HG02642 (cell line): ENCODE measurements around the gene PPP3R1.

Experiments used
- ATAC-seq: cut with Tn5 transposase; IDR thresholded peaks from one replicate; pipeline ENCODE4 v1.9.1; 2021; ENCODE audit warnings: mild to moderate bottlenecking; ENCODE audit not compliant: unreplicated experiment, poor library complexity

PPP3R1 gene

GRCh38 chr2:68236103-68236734 is 16.1 kb downstream of the PPP3R1 start:
- ATAC-seq = no peak

DNA sequence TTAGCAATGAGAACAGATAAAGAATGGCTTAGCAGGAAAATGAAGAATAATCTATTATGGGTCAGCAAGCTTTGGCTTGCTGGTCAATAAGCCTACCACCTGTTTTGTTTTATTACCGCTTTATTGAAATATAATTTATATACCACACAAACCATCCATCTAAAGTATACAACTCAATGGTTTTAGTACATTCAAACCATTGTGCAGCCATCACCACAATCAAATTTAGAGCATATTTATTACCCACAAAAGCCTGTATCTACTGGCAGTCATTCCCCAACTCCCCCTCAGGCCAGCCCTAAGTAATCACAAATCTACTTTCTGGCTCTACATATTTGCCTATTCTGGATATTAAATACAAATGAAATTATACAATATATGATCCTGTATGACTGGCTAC is 17.2 kb downstream of the PPP3R1 start:
- no peak for ATAC-seq

- no peak for ATAC-seq
These were observed 17.9 kb downstream of the PPP3R1 start for GRCh38 chr2:68234405-68234804.

DNA sequence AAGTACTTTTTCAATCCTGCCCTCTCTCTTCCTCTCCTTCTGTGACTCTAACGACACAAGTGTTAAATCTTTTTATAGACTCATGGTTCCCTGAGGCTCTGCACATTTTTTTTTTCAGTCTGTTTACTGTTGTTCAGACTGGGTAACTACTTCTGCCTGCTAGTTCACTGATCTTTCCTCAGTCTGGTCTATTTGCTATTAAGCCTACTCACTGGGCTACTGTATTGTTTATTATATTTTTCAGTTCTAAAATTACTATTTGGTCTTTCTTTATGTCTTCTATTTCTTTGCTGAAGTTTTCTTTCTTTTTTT is 21.3 kb downstream of the PPP3R1 start:
- no peak for ATAC-seq

- no peak for ATAC-seq
These were observed 21.9 kb downstream of the PPP3R1 start for GRCh38 chr2:68230241-68231060.

GRCh38 chr2:68226794-68227193 is 25.5 kb downstream of the PPP3R1 start:
- ATAC-seq = no peak

GRCh38 chr2:68225119-68225632 is 27.2 kb downstream of the PPP3R1 start:
- ATAC-seq = peak; percentile 85

DNA sequence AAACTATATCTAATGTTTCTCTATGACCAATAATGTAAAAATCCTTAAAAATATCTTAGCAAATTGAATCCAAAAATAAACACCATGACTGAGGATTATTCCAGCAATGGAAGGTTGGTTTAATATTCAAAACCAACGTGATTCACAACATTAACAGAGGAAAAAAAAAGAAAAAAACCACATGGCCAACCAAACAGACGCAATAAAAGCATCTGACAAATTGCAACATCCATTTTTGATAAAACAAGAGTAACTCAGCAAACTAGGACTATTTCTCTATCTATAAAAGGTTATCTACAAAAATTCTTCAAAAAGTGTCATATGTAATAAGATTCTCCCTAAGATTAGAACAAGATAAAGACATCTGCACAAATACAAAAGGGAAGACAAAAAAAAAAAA is 28.9 kb downstream of the PPP3R1 start:
- ATAC-seq = no peak

GRCh38 chr2:68222287-68222686 is 30.0 kb downstream of the PPP3R1 start:
- ATAC-seq = no peak

DNA sequence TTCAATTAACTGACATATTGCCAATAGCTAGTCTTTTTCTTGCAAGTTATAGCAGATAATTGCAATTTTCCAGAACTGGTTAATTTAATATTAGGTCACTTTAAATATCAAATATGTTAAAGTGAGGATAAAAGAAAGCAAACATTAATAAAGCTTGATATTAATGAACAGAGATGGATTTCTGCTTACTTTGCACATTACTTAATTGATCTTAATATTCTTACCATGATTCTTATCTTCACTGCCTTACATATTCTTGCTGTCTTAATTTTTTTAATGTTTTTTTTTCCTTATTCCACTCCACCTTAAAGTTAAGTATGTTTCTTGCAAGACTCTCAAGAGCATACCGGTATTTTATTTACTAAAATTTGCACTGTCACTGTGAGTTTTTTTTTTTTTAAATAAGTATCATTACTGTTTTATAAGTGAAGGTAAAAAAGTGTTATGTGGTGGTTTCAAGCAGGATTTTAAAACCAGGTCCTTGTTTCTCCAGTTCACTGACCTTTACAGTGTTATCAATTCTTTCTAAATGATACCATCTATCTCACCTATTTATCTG is 33.9 kb downstream of the PPP3R1 start:
- no peak for ATAC-seq

GRCh38 chr2:68217729-68218128 is 34.6 kb downstream of the PPP3R1 start:
- ATAC-seq = no peak

- ATAC-seq = no peak
These were observed 35.6 kb downstream of the PPP3R1 start for GRCh38 chr2:68216454-68217310.

- peak; percentile 87 for ATAC-seq
These were observed 38.0 kb downstream of the PPP3R1 start for GRCh38 chr2:68214381-68214780.

DNA sequence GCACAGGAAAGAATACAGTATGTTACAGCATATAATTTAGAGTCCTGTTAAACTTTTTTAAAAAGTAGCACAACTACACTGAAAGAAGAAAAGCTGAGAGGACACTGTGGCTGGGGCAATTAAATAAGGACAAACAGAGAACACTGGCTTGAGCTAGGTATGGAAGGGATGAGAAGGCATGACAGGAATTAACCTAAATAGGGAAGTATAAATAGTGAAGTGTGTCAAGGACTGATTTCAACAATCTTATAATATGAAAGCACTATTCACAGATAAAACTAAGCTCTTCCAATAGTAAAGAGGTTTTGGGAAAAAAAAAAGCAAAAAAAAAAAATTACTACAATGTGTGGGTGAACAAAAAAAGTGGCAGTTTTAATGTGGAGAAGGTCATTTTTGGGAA is 45.5 kb downstream of the PPP3R1 start:
- no peak for ATAC-seq

DNA sequence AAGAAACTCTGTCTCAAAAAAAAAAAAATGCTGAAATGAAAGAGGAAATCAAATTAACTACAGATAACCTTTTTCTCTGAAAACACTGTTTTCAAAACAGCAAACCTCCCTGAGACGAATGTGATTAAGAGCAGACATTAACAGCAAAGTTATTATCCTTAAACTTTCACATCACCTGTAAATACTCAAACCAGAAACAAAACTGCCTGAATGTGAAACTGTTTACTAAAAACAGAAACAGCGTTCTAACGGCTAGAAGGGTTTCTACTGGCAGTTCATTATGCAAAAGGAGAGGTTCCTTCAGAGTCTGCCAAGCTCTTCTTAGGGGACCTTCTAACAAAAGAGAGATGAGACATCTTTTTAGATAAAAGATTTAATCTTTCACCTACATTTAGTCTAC is 48.7 kb downstream of the PPP3R1 start:
- ATAC-seq = peak; percentile 94

GRCh38 chr2:68200157-68200787 is 52.1 kb downstream of the PPP3R1 start:
- no peak for ATAC-seq

DNA sequence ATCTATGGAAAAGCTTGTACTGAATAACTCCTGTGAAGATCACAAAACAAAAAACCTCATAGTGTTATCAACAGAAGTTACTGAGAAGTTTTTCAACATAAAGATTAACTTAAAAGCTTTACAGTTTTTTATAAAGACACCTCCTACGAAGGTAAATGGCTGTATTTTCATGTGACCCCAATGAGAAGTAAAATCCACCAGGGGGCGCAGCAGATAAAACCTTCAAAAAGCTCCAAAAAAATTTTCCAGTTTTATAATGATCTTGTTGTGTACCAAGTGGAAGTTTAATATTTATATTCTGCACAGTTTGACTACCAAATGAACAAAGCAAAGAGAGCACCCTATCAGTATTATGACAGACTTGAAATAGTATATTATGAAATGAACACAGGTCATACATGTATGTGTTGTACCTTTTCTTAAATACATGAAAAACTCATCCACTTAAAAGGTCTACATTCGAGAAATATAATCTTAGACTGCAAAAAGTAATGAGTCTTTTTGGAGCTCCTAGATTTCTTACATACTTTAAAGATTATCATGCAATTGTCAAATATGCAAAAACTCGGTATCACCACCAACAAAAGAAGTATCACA is 56.1 kb downstream of the PPP3R1 start:
- no peak for ATAC-seq

GRCh38 chr2:68195096-68195495 is 57.2 kb downstream of the PPP3R1 start:
- no peak for ATAC-seq

DNA sequence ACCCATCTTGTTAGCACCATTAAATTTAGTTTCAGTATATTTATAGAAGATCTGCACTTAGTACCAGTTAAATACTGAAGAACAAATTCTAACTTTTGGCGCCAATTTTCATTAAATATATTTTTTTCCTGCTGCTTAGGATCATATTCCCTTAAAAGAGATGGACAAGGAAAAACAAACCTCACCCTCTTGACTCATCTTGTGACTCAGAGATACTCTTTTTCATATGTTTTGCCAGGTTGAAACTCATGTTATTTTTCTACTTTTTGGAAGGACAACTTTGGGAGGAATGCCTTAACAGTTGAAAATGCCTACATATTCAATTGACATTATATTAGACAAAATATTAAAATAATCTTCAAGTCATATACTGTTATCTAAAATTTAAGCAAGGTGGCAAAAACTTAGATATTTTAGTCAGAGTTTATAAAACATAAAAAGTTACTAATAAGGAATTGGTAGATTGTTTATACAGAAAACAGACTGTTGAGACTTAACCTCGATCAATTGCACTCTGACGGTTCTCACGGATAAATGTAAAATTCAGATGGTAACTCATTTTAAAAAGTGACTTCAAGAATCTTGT is 58.5 kb downstream of the PPP3R1 start:
- no peak for ATAC-seq
